GM19238 (cell line): Measurements from ENCODE around the gene FAM118A.
"Not testable (repeated sequence)": the region's sequence is repeated elsewhere in the genome, so short reads cannot be mapped to it uniquely, and the experiment has no call there.

ENCODE experiments used
- DNase-seq: peaks from one replicate; pipeline ENCODE4 v3.0.0; 2011; ENCODE audit warnings: low spot score; ENCODE audit not compliant: insufficient read length

The FAM118A gene

GRCh38 chr22:45281010-45281409 lies 28.7 kb upstream of the FAM118A start:
- DNase-seq, result no peak

GRCh38 chr22:45284705-45285262 lies 24.9 kb upstream of the FAM118A start, which contains the start of gene UPK3A:
Gene UPK3A, plus strand, starts transcription at chr22:45284949. Its CDS starts 65 bp downstream, at chr22:45285014.
- no peak for DNase-seq

GRCh38 chr22:45285263-45286058 lies 24.3 kb upstream of the FAM118A start:
- no peak for DNase-seq

- DNase-seq, result no peak
Measured at GRCh38 chr22:45286854-45287551, 22.7 kb upstream of the FAM118A start.

- no peak for DNase-seq
Measured at GRCh38 chr22:45290410-45290936, 19.3 kb upstream of the FAM118A start.

GRCh38 chr22:45291061-45291930 lies 18.4 kb upstream of the FAM118A start:
- no peak for DNase-seq

- DNase-seq, result no peak
Measured at GRCh38 chr22:45291931-45292290, 17.8 kb upstream of the FAM118A start.

GRCh38 chr22:45292731-45293442 lies 16.8 kb upstream of the FAM118A start:
- no peak for DNase-seq

- no peak for DNase-seq
Measured at GRCh38 chr22:45294030-45294429, 15.7 kb upstream of the FAM118A start.

GRCh38 chr22:45295004-45295403 lies 14.7 kb upstream of the FAM118A start:
- not testable (repeated sequence) for DNase-seq

GRCh38 chr22:45295492-45295891 lies 14.2 kb upstream of the FAM118A start:
- DNase-seq, result no peak

GRCh38 chr22:45296628-45297297 lies 13.0 kb upstream of the FAM118A start:
- DNase-seq, result no peak

GRCh38 chr22:45298934-45299505 lies 10.7 kb upstream of the FAM118A start:
- no peak for DNase-seq

- no peak for DNase-seq
Measured at GRCh38 chr22:45302751-45303150, 7.0 kb upstream of the FAM118A start.

GRCh38 chr22:45303181-45303580 lies 6.6 kb upstream of the FAM118A start:
- no peak for DNase-seq

- DNase-seq, result no peak
Measured at GRCh38 chr22:45304971-45305370, 4.8 kb upstream of the FAM118A start.

GRCh38 chr22:45305456-45306075 lies 4.2 kb upstream of the FAM118A start:
- DNase-seq, result no peak

- no peak for DNase-seq
Measured at GRCh38 chr22:45306139-45306538, 3.6 kb upstream of the FAM118A start.

- DNase-seq, result no peak
Measured at GRCh38 chr22:45308391-45308956, 1.3 kb upstream of the FAM118A start.
